Activated naive CD4-positive, alpha-beta T cell treated with anti-CD3 and anti-CD28 coated beads for 36 hours (primary cell): ENCODE measurements around the gene AHCYL2. TPM values are rescaled to one million over a fixed set of nuclear protein-coding genes. Genes with fewer than 3 reads are reported as not detected.
A peak's percentile ranks its signal among the peaks of the same experiment; 100 is the strongest.

Experiments used
- CTCF ChIA-PET: fragments of 350-600 bp; sonication (Branson Sonifier 250); formaldehyde crosslinking; loops from one replicate; lab custom pipeline; 2021; ENCODE audit warnings: antibody characterized with exemption; lab: Charles Lee
- DNase-seq: peaks from one replicate; pipeline ENCODE4 v3.0.0-alpha.2; 2020
- H3K27ac Mint-ChIP-seq: one replicate; pipeline ENCODE4 v1.8.0; 2021; ENCODE audit warnings: mild to moderate bottlenecking, mixed read lengths
- H3K27me3 Mint-ChIP-seq: one replicate; pipeline ENCODE4 v1.8.0; 2021; ENCODE audit warnings: low read depth, mixed read lengths
- H3K36me3 Mint-ChIP-seq: one replicate; pipeline ENCODE4 v1.8.0; 2021; ENCODE audit warnings: low read depth, mixed read lengths
- H3K4me1 Mint-ChIP-seq: one replicate; pipeline ENCODE4 v1.8.0; 2021; ENCODE audit warnings: low read depth, mixed read lengths
- H3K4me3 Mint-ChIP-seq: one replicate; pipeline ENCODE4 v1.8.0; 2021; ENCODE audit warnings: mild to moderate bottlenecking, moderate library complexity, mixed read lengths
- H3K9me3 Mint-ChIP-seq: one replicate; pipeline ENCODE4 v1.8.0; 2021; ENCODE audit warnings: mixed read lengths
- intact Hi-C: fragments of 100-400 bp; cut with micrococcal nuclease; formaldehyde crosslinking; loops from one replicate; pipeline ENCODE4 v1.15.1; 2023
- total RNA-seq, 2 experiments: library from RNA; stranded (reverse); gene quantifications; one replicate each; pipeline ENCODE4 v1.2.3, GENCODE V29; 2021

The AHCYL2 gene
- 10 to 100 TPM; 29.1 to 30.4 TPM for total RNA-seq

GRCh38 chr7:129224251-129225205 is at the start of gene AHCYL2:
AHCYL2 (plus strand) TSS chr7:129225030.
- H3K4me3 Mint-ChIP-seq = peak within 1 kb of the TSS; percentile 88
- intact Hi-C loops = loop anchor here (1.0 to 10.0 kb wide), 12 partner anchors 35 to 786 kb away; partner anchors contain the start of genes NRF1 and TNPO3
- no peaks in the 10 kb centered on the region for H3K27me3 Mint-ChIP-seq
- H3K4me1 Mint-ChIP-seq = peaks cover 31% of the 10 kb centered on the region
- no peaks in the 10 kb centered on the region for H3K9me3 Mint-ChIP-seq
- H3K36me3 Mint-ChIP-seq = no peaks in the 10 kb centered on the region
- CTCF ChIA-PET = interaction anchor here (0.9 to 10.9 kb wide), 2 partner anchors 47 to 74 kb away, joined by 3 to 234 read pairs; no protein-coding TSS in a partner anchor
- H3K27ac Mint-ChIP-seq = peak within 1 kb of the TSS; percentile 90
- DNase-seq = peak; percentile 99

- CTCF ChIA-PET = no interaction called here
- peaks cover 5% of the 10 kb centered on the region for H3K27me3 Mint-ChIP-seq
- H3K9me3 Mint-ChIP-seq = no peaks in the 10 kb centered on the region
- no peaks in the 10 kb centered on the region for H3K4me1 Mint-ChIP-seq
- no peak overlapping the region for H3K4me3 Mint-ChIP-seq
- no peak overlapping the region for H3K27ac Mint-ChIP-seq
- intact Hi-C loops = no loop called here
- DNase-seq = no peak
- no peaks in the 10 kb centered on the region for H3K36me3 Mint-ChIP-seq
These were observed 47.7 kb upstream of the AHCYL2 start for GRCh38 chr7:129176916-129177710.

GRCh38 chr7:129184981-129185670 is 39.7 kb upstream of the AHCYL2 start:
- no peaks in the 10 kb centered on the region for H3K36me3 Mint-ChIP-seq
- intact Hi-C loops = no loop called here
- CTCF ChIA-PET = interaction anchor here (1.3 kb wide), 1 partner anchor 9 kb away, joined by 4 read pairs; no protein-coding TSS in a partner anchor
- no peak for DNase-seq
- H3K4me1 Mint-ChIP-seq = peaks cover 5% of the 10 kb centered on the region
- no peak overlapping the region for H3K4me3 Mint-ChIP-seq
- no peaks in the 10 kb centered on the region for H3K9me3 Mint-ChIP-seq
- peaks cover 22% of the 10 kb centered on the region for H3K27me3 Mint-ChIP-seq
- no peak overlapping the region for H3K27ac Mint-ChIP-seq

- H3K36me3 Mint-ChIP-seq = no peaks in the 10 kb centered on the region
- no peak overlapping the region for H3K27ac Mint-ChIP-seq
- no peak overlapping the region for H3K4me3 Mint-ChIP-seq
- DNase-seq = no peak
- peaks cover 35% of the 10 kb centered on the region for H3K27me3 Mint-ChIP-seq
- no peaks in the 10 kb centered on the region for H3K9me3 Mint-ChIP-seq
- peaks cover 5% of the 10 kb centered on the region for H3K4me1 Mint-ChIP-seq
- intact Hi-C loops = no loop called here
- CTCF ChIA-PET = no interaction called here
These were observed 38.0 kb upstream of the AHCYL2 start for GRCh38 chr7:129186749-129187260.

GRCh38 chr7:129187681-129188371 is 37.0 kb upstream of the AHCYL2 start:
- Mint-ChIP-seq H3K27me3 (peaks cover 44% of the 10 kb centered on the region), H3K4me3 (peak overlapping the region; percentile 51), H3K4me1 (peaks cover 5% of the 10 kb centered on the region), H3K36me3 (no peaks in the 10 kb centered on the region), H3K9me3 (no peaks in the 10 kb centered on the region), H3K27ac (no peak overlapping the region)
- intact Hi-C loops = no loop called here
- no peak for DNase-seq
- CTCF ChIA-PET = interaction anchor here (3.5 kb wide), 1 partner anchor 24 kb away, joined by 11 read pairs; no protein-coding TSS in a partner anchor

- Mint-ChIP-seq H3K9me3 (no peaks in the 10 kb centered on the region), H3K36me3 (no peaks in the 10 kb centered on the region), H3K27ac (no peak within 1 kb of the TSS), H3K4me3 (peak within 1 kb of the TSS; percentile 60), H3K27me3 (peaks cover 47% of the 10 kb centered on the region), H3K4me1 (peaks cover 5% of the 10 kb centered on the region)
- DNase-seq = no peak
- intact Hi-C loops = no loop called here
- CTCF ChIA-PET = interaction anchor here (0.8 to 3.5 kb wide), 2 partner anchors 22 to 24 kb away, joined by 3 to 11 read pairs; no protein-coding TSS in a partner anchor
These were observed 36.4 kb upstream of the AHCYL2 start, which contains the start of gene SMO for GRCh38 chr7:129188372-129188891. SMO (plus strand) TSS chr7:129188633; CDS start chr7:129189152, 519 bp downstream.

- CTCF ChIA-PET = interaction anchor here (0.8 to 3.5 kb wide), 2 partner anchors 22 to 25 kb away, joined by 3 to 11 read pairs; no protein-coding TSS in a partner anchor
- Mint-ChIP-seq H3K27me3 (peaks cover 47% of the 10 kb centered on the region), H3K9me3 (no peaks in the 10 kb centered on the region)
These were observed 35.8 kb upstream of the AHCYL2 start for GRCh38 chr7:129188892-129189660.

GRCh38 chr7:129189661-129190310 is 35.0 kb upstream of the AHCYL2 start:
- H3K27ac Mint-ChIP-seq = no peak overlapping the region
- CTCF ChIA-PET = interaction anchor here (3.5 kb wide), 1 partner anchor 26 kb away, joined by 11 read pairs; no protein-coding TSS in a partner anchor
- DNase-seq = no peak
- H3K4me1 Mint-ChIP-seq = peaks cover 5% of the 10 kb centered on the region
- peak overlapping the region; percentile 60 for H3K4me3 Mint-ChIP-seq
- intact Hi-C loops = no loop called here
- no peaks in the 10 kb centered on the region for H3K36me3 Mint-ChIP-seq
- no peaks in the 10 kb centered on the region for H3K9me3 Mint-ChIP-seq
- H3K27me3 Mint-ChIP-seq = peaks cover 47% of the 10 kb centered on the region

More at GRCh38 chr7:129188892-129189660, 35.8 kb upstream of the AHCYL2 start:
- no peak overlapping the region for H3K27ac Mint-ChIP-seq
- intact Hi-C loops = no loop called here
- H3K36me3 Mint-ChIP-seq = no peaks in the 10 kb centered on the region
- DNase-seq = no peak
- peaks cover 5% of the 10 kb centered on the region for H3K4me1 Mint-ChIP-seq
- H3K4me3 Mint-ChIP-seq = peak overlapping the region; percentile 60

GRCh38 chr7:129191272-129191671 is 33.6 kb upstream of the AHCYL2 start:
- Mint-ChIP-seq H3K4me1 (peaks cover 5% of the 10 kb centered on the region), H3K9me3 (no peaks in the 10 kb centered on the region), H3K27ac (no peak overlapping the region), H3K36me3 (no peaks in the 10 kb centered on the region), H3K27me3 (peaks cover 47% of the 10 kb centered on the region), H3K4me3 (no peak overlapping the region)
- DNase-seq = no peak
- intact Hi-C loops = no loop called here
- CTCF ChIA-PET = interaction anchor here (0.5 to 3.5 kb wide), 3 partner anchors 20 to 531 kb away, joined by 3 to 11 read pairs (median 3); no protein-coding TSS in a partner anchor

- H3K27ac Mint-ChIP-seq = no peak overlapping the region
- no peaks in the 10 kb centered on the region for H3K36me3 Mint-ChIP-seq
- no peak for DNase-seq
- H3K4me3 Mint-ChIP-seq = no peak overlapping the region
- CTCF ChIA-PET = interaction anchor here (0.6 to 1.5 kb wide), 4 partner anchors 9 to 174 kb away, joined by 3 to 5 read pairs (median 4); no protein-coding TSS in a partner anchor
- H3K27me3 Mint-ChIP-seq = peaks cover 35% of the 10 kb centered on the region
- H3K9me3 Mint-ChIP-seq = no peaks in the 10 kb centered on the region
- intact Hi-C loops = no loop called here
- H3K4me1 Mint-ChIP-seq = peaks cover 5% of the 10 kb centered on the region
These were observed 30.9 kb upstream of the AHCYL2 start for GRCh38 chr7:129193892-129194291.
